RCC 7860 (cell line): Measurements from ENCODE around the gene KIF26A.
A peak's percentile ranks its signal among the peaks of the same experiment; 100 is the strongest.

Experiments
- DNase-seq: peaks from one replicate; pipeline ENCODE4 v3.0.0-alpha.2; 2015; ENCODE audit warnings: low spot score
- FAIRE-seq: peaks from 2 replicates; lab custom pipeline; 2012; peaks lifted over from hg19 to GRCh38; lab: Jason Lieb, UNC

Gene KIF26A

GRCh38 chr14:104174051-104174450, 35.7 kb downstream of the KIF26A start:
- no peak for DNase-seq
- no peak for FAIRE-seq

GRCh38 chr14:104175041-104175440, 36.7 kb downstream of the KIF26A start:
- DNase-seq (no peak), FAIRE-seq (no peak)

- DNase-seq (no peak), FAIRE-seq (no peak)
Measured at GRCh38 chr14:104175811-104176210, 37.4 kb downstream of the KIF26A start.

- no peak for FAIRE-seq
- no peak for DNase-seq
Measured at GRCh38 chr14:104176611-104177010, 38.2 kb downstream of the KIF26A start.

- no peak for DNase-seq
- FAIRE-seq = no peak
Measured at GRCh38 chr14:104177411-104177810, 39.0 kb downstream of the KIF26A start.

- no peak for FAIRE-seq
- no peak for DNase-seq
Measured at GRCh38 chr14:104178279-104178678, 39.9 kb downstream of the KIF26A start.

GRCh38 chr14:104179126-104179525, 40.7 kb downstream of the KIF26A start:
- no peak for DNase-seq
- no peak for FAIRE-seq

GRCh38 chr14:104179564-104180129, 41.3 kb downstream of the KIF26A start:
- DNase-seq (no peak), FAIRE-seq (no peak)

GRCh38 chr14:104180561-104181165, 42.3 kb downstream of the KIF26A start:
- FAIRE-seq (no peak), DNase-seq (no peak)

- DNase-seq (peak; percentile 11), FAIRE-seq (no peak)
Measured at GRCh38 chr14:104181761-104182530, 43.6 kb downstream of the KIF26A start.

- DNase-seq (no peak), FAIRE-seq (no peak)
Measured at GRCh38 chr14:104182857-104183425, 44.6 kb downstream of the KIF26A start.

- FAIRE-seq (no peak), DNase-seq (no peak)
Measured at GRCh38 chr14:104183796-104184195, 45.4 kb downstream of the KIF26A start.

GRCh38 chr14:104184506-104184905, 46.1 kb downstream of the KIF26A start:
- DNase-seq (no peak), FAIRE-seq (no peak)

- DNase-seq (no peak), FAIRE-seq (no peak)
Measured at GRCh38 chr14:104184911-104185499, 46.6 kb downstream of the KIF26A start.

GRCh38 chr14:104185916-104186495, 47.6 kb downstream of the KIF26A start:
- FAIRE-seq = no peak
- DNase-seq = no peak

GRCh38 chr14:104186575-104186974, 48.2 kb downstream of the KIF26A start:
- no peak for FAIRE-seq
- DNase-seq = no peak

GRCh38 chr14:104187121-104187889, 48.9 kb downstream of the KIF26A start:
- FAIRE-seq (no peak), DNase-seq (peak; percentile 14)

GRCh38 chr14:104187931-104188726, 49.7 kb downstream of the KIF26A start:
- no peak for DNase-seq
- no peak for FAIRE-seq

GRCh38 chr14:104188727-104189400, 50.5 kb downstream of the KIF26A start:
- no peak for FAIRE-seq

More at GRCh38 chr14:104188727-104189400, 50.5 kb downstream of the KIF26A start:
- DNase-seq = no peak
